Karpas-422 (cell line): Measurements from ENCODE around the gene KLHDC4. TPM values are rescaled to one million over a fixed set of nuclear protein-coding genes. Genes with fewer than 3 reads are reported as not detected.

Experiments
- DNase-seq: peaks from one replicate; pipeline ENCODE4 v3.0.0-alpha.2; 2015
- H2AFZ ChIP-seq: fragments of 200-600 bp; sonication (generic); 2 replicates; pipeline ENCODE4 v1.6.1; 2014; ENCODE audit warnings: antibody characterized with exemption, low read length, mixed read lengths
- H3K27ac ChIP-seq: fragments of 200-600 bp; sonication (generic); 2 replicates; pipeline ENCODE4 v1.5.1; 2014; ENCODE audit warnings: mild to moderate bottlenecking, low read length, moderate library complexity
- H3K27me3 ChIP-seq: fragments of 200-600 bp; sonication (generic); 2 replicates; pipeline ENCODE4 v1.6.1; 2014; ENCODE audit warnings: low read length, mixed read lengths
- H3K36me3 ChIP-seq: fragments of 200-600 bp; sonication (generic); 2 replicates; pipeline ENCODE4 v1.6.1; 2014; ENCODE audit warnings: low read length, mixed read lengths; ENCODE audit not compliant: insufficient read depth
- H3K4me1 ChIP-seq: fragments of 200-600 bp; sonication (generic); 2 replicates; pipeline ENCODE4 v1.6.1; 2014; ENCODE audit warnings: mild to moderate bottlenecking, low read length, mixed read lengths
- H3K4me2 ChIP-seq: fragments of 200-600 bp; sonication (generic); 2 replicates; pipeline ENCODE4 v1.6.1; 2014; ENCODE audit warnings: low read length, low read depth, mild to moderate bottlenecking; ENCODE audit not compliant: poor library complexity, severe bottlenecking
- H3K4me3 ChIP-seq: fragments of 200-600 bp; sonication (generic); 2 replicates; pipeline ENCODE4 v1.5.1; 2014; ENCODE audit warnings: mild to moderate bottlenecking, antibody characterized with exemption, low read length, mixed read lengths
- H3K79me2 ChIP-seq: fragments of 200-600 bp; sonication (generic); 2 replicates; pipeline ENCODE4 v1.6.1; 2014; ENCODE audit warnings: mild to moderate bottlenecking, low read length, mixed read lengths
- H3K9ac ChIP-seq: fragments of 200-600 bp; sonication (generic); 2 replicates; pipeline ENCODE4 v1.6.0; 2014; ENCODE audit warnings: low read length
- H3K9me2 ChIP-seq: fragments of 200-600 bp; sonication (generic), shearing (Covaris generic); replicated peaks from 2 replicates; pipeline ENCODE4 v1.6.0; 2014; ENCODE audit warnings: mild to moderate bottlenecking, low read length, moderate library complexity; ENCODE audit not compliant: insufficient read depth
- H3K9me3 ChIP-seq: fragments of 300-700, 200-600 bp; sonication (generic); 2 replicates; pipeline ENCODE4 v1.6.1; 2014; ENCODE audit warnings: low read length, mixed read lengths
- H4K20me1 ChIP-seq: fragments of 200-600 bp; sonication (generic); 2 replicates; pipeline ENCODE4 v1.6.1; 2014; ENCODE audit warnings: mild to moderate bottlenecking, antibody characterized with exemption, low read length, low read depth; ENCODE audit not compliant: insufficient read depth
- total RNA-seq: library from RNA; depleted of rRNA; stranded (reverse); fragments of >200 nt; shearing (Covaris generic); gene quantifications from 2 replicates; pipeline ENCODE4 v1.2.3, GENCODE V29; 2014; ENCODE audit warnings: low replicate concordance

Gene KLHDC4
- total RNA-seq, 1 experiment from 2014 or later: 21.1 TPM

- H3K36me3 ChIP-seq: no peaks in the 10 kb centered on the region
- no peak overlapping the region for H3K4me3 ChIP-seq
Measured at GRCh38 chr16:87715658-87716057, 50.1 kb downstream of the KLHDC4 start.

DNA sequence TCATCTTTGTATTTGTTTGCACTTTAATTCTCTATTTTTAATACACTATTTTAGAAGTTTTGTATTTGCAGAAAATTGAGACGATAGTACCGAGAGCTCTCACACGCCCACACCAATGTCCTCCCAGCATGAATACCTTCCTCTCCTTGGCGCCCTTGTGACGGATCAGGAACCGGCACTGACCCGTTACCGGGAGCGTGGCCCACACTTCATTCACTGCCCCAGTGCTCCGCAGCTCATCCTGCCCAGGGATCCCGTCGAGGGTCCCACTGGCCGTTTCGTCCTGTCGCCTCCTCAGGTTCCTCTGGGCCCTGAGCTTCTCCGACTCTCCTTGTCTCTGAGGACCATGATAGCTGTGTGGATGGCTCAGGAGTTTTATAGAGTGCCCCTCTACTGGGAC is 50.6 kb downstream of the KLHDC4 start:
- Histone ChIP-seq H3K9me3 (no peaks in the 10 kb centered on the region), H3K4me2 (no peak overlapping the region), H3K4me3 (no peak overlapping the region), H3K79me2 (no peaks in the 10 kb centered on the region), H3K27me3 (no peaks in the 10 kb centered on the region), H3K27ac (no peak overlapping the region), H3K9me2 (no peaks in the 10 kb centered on the region), H2AFZ (no peak overlapping the region), H3K36me3 (no peaks in the 10 kb centered on the region), H3K4me1 (no peaks in the 10 kb centered on the region), H4K20me1 (no peaks in the 10 kb centered on the region), H3K9ac (no peak overlapping the region)
- DNase-seq: no peak

More at GRCh38 chr16:87715658-87716057, 50.1 kb downstream of the KLHDC4 start:
- no peak overlapping the region for H3K9ac ChIP-seq
- H3K4me2 ChIP-seq: no peak overlapping the region
- no peaks in the 10 kb centered on the region for H3K27me3 ChIP-seq
- DNase-seq: no peak
- no peaks in the 10 kb centered on the region for H3K4me1 ChIP-seq
- H3K9me2 ChIP-seq: no peaks in the 10 kb centered on the region
- no peaks in the 10 kb centered on the region for H3K79me2 ChIP-seq
- no peak overlapping the region for H3K27ac ChIP-seq
- H3K9me3 ChIP-seq: no peaks in the 10 kb centered on the region
- no peaks in the 10 kb centered on the region for H4K20me1 ChIP-seq
- no peak overlapping the region for H2AFZ ChIP-seq

GRCh38 chr16:87713451-87714229 is 52.1 kb downstream of the KLHDC4 start:
- Histone ChIP-seq H3K36me3 (no peaks in the 10 kb centered on the region), H3K27ac (no peak overlapping the region), H3K9ac (no peak overlapping the region), H4K20me1 (no peaks in the 10 kb centered on the region), H3K9me3 (no peaks in the 10 kb centered on the region), H3K9me2 (no peaks in the 10 kb centered on the region), H3K27me3 (no peaks in the 10 kb centered on the region), H3K4me3 (no peak overlapping the region), H3K79me2 (no peaks in the 10 kb centered on the region), H3K4me2 (no peak overlapping the region), H3K4me1 (no peaks in the 10 kb centered on the region), H2AFZ (no peak overlapping the region)
- DNase-seq: no peak

GRCh38 chr16:87712184-87712762 is 53.5 kb downstream of the KLHDC4 start:
- H3K27ac ChIP-seq: no peak overlapping the region
- H3K4me2 ChIP-seq: no peak overlapping the region
- H3K9me3 ChIP-seq: no peaks in the 10 kb centered on the region
- H4K20me1 ChIP-seq: no peaks in the 10 kb centered on the region
- H3K9ac ChIP-seq: no peak overlapping the region
- H3K4me3 ChIP-seq: no peak overlapping the region
- no peaks in the 10 kb centered on the region for H3K79me2 ChIP-seq
- no peak overlapping the region for H2AFZ ChIP-seq
- H3K27me3 ChIP-seq: no peaks in the 10 kb centered on the region
- H3K4me1 ChIP-seq: no peaks in the 10 kb centered on the region
- DNase-seq: no peak
- no peaks in the 10 kb centered on the region for H3K36me3 ChIP-seq
- H3K9me2 ChIP-seq: no peaks in the 10 kb centered on the region

DNA sequence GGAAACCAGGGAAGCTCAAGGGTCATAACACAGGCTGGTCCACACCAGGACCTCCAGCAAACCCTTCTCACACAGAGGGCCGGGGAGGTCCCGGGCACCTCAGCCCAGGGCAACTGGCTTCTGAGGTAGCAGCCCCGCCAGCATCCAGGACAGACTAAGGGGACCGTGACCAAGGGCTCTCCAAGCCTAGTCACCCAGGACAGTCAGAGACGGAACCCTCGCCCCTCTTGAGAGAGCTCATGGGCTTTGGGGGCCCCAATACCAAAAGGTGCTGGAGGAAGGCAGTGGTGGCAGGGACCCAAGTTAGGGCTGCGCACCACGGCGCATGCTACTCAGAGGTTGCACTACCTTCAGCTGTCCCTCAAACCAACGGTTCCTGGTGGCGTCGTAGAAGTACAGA is 54.9 kb downstream of the KLHDC4 start:
- Histone ChIP-seq H2AFZ (no peak overlapping the region), H3K4me2 (no peak overlapping the region), H3K27me3 (no peaks in the 10 kb centered on the region), H3K9me2 (no peaks in the 10 kb centered on the region), H3K4me3 (no peak overlapping the region), H3K27ac (no peak overlapping the region), H3K9ac (no peak overlapping the region), H4K20me1 (no peaks in the 10 kb centered on the region), H3K9me3 (no peaks in the 10 kb centered on the region), H3K4me1 (no peaks in the 10 kb centered on the region), H3K79me2 (no peaks in the 10 kb centered on the region), H3K36me3 (no peaks in the 10 kb centered on the region)
- no peak for DNase-seq

DNA sequence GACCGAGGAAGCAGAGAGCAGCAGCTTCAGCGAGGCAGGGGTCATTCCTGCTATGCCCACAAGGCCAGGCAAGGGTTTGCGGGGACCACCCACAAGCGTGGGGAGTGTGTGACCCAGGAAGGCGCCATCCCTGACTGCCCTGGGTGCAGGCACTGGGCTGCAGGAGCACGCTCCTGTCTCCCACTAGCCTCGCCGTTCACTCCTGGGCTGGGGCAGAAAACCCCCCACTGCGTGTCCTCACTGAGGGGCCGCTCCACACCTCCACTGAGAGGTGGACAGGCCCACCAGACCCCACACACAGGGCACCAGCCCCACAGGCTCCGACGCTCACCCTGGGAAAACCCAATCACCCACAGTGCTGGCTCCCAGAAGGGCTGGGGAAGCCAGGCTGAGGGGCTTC is 56.1 kb downstream of the KLHDC4 start:
- Histone ChIP-seq H2AFZ (no peak overlapping the region), H3K4me3 (no peak overlapping the region), H3K4me2 (no peak overlapping the region), H3K36me3 (no peaks in the 10 kb centered on the region), H3K9me3 (no peaks in the 10 kb centered on the region), H3K9ac (no peak overlapping the region), H4K20me1 (no peaks in the 10 kb centered on the region), H3K27me3 (no peaks in the 10 kb centered on the region), H3K9me2 (no peaks in the 10 kb centered on the region), H3K79me2 (no peaks in the 10 kb centered on the region), H3K27ac (no peak overlapping the region), H3K4me1 (no peaks in the 10 kb centered on the region)
- no peak for DNase-seq

GRCh38 chr16:87708881-87709638 is 56.7 kb downstream of the KLHDC4 start:
- Histone ChIP-seq H3K9ac (no peak overlapping the region), H3K9me2 (no peaks in the 10 kb centered on the region), H3K36me3 (no peaks in the 10 kb centered on the region), H3K27me3 (no peaks in the 10 kb centered on the region), H3K4me1 (no peaks in the 10 kb centered on the region; the same call in 1 of the 2 replicates), H3K4me2 (no peak overlapping the region), H3K4me3 (no peak overlapping the region), H3K27ac (no peak overlapping the region), H3K9me3 (no peaks in the 10 kb centered on the region), H2AFZ (no peak overlapping the region), H3K79me2 (no peaks in the 10 kb centered on the region), H4K20me1 (no peaks in the 10 kb centered on the region)
- no peak for DNase-seq
